NCI-H748 treated with DMSO at 0.1 percent for 48 hours (cell line): Measurements from ENCODE around the gene FTO.

ENCODE experiments used
- DNase-seq: peaks from one replicate; lab custom pipeline; 2025; lab: John Stamatoyannopoulos, UW

Gene FTO

DNA sequence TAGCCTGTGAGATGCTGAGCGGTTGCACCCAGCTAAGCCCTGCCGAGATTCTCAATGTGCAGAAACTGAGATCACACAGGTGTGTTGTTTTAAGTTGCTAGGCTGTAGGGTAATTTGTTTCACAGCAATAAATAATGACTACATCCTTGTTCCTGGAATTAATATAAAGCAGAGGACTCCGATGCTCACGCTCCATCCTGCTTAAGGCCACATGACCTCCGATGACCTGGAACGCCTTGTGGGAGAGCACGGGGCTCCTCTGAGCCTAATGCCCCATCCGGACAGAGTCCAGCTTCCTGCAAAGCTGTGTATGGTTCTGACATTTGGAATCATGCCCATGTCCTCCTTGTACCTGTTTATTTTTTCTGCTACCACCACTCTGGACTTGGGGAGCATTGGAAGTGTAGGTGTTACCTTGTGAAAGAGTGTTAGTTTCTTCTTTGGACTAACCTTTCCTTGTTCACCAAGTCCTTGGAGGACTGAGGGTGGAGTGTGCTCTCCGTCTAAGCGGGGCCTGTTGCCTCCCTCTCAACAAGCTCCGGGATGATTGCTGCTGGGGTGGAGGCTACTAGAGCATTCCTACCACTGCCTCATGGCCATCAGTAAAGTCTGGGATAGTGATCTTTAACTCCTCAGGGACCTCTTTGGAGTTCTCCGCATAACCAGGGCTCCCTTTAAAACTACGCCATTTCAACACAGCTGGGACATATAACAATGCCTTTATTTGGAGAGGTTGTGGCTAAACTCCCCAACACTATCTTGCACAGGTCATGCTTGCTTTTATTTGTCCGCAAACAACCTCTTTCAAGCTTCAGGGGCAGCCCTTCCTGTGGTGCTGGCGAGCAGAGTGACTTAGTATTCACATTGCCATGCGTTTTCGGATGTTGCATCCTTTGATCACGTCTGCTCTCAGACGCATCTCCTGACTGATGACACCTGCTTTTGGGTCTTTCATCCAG is 457.3 kb downstream of the FTO start:
- no peak for DNase-seq

DNA sequence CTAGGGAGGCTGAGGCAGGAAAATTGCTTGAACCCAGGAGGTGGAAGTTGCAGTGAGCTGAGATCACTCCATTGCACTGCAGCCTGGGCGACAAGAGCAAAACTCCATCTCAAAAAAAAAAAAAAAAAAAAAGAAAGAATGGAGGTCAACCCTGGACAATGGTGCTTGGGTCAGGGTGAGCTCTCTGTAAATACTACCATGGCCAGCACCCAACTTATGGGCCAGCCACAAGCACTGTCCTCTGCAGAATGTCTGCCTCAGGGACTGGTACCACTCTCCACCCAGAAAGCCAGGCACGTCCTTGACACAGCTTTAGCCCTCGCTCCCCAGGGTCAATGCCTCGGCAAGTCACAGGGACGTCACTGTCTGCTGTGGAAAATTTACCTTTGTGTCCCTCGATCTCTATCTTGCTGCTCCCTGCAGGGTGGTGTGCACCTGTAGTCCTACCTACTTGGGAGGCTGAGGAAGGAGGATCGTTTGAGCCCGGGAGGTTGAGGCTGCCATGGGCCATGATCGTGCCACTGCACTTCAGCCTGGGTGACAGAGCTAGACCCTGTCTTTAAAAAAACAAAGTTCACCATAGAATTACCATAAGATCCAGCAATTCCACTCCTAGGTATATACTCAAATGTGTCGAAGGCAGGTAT is 459.4 kb downstream of the FTO start:
- no peak for DNase-seq

DNA sequence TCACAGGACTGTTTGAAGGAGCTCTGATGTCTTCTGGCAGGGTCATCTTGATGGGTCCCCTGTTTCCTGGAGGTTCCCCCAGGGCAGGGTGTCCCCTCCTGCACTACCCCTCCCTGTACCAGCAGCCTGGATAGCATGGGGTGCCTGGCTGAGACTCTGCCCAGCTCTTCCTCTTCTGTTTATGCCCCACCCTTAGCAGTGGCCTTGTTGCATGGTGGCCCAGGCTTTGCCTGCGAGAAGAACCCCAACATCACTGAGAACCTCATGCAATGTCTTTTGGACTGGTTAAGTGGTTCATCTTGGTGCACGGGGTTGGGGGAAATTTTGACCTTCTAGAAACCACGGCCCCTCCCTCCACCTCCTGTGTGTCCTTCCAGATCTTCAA is 460.8 kb downstream of the FTO start:
- no peak for DNase-seq

DNA sequence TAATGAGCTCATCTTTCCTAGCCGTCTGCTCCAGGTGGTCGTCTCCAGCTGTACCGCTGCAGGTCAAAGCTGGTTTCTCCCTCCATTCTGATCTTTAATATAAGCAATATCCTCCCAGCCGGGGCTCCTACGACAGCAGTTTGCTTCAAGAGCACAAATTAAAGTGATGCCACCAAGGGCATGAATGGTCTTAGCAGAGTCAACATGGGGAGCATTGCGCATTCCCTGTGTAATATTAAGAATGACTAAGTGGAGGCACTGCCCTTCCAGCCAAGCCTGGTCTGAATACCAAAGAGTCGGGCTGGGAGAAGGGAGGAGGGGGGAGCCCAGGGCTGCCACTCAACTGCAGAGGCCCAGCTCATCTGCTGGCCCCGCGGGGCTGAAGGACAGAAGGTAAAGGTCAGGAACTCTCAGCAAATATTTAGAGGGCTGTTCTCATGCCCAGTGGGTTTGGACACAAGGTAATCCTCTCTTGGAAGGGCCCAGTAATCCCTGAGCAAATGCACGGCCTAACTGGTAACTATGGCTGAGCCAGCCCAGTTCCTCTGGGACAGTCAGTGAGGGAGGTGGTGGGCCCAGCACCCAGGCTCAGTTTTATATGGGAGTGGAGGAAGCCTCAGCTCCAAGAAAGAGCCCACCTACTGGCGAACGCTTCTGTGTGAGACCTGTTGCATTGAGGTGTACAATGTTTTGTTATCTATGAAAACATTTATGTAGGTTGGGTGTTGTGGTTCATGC is 461.4 kb downstream of the FTO start:
- no peak for DNase-seq

DNA sequence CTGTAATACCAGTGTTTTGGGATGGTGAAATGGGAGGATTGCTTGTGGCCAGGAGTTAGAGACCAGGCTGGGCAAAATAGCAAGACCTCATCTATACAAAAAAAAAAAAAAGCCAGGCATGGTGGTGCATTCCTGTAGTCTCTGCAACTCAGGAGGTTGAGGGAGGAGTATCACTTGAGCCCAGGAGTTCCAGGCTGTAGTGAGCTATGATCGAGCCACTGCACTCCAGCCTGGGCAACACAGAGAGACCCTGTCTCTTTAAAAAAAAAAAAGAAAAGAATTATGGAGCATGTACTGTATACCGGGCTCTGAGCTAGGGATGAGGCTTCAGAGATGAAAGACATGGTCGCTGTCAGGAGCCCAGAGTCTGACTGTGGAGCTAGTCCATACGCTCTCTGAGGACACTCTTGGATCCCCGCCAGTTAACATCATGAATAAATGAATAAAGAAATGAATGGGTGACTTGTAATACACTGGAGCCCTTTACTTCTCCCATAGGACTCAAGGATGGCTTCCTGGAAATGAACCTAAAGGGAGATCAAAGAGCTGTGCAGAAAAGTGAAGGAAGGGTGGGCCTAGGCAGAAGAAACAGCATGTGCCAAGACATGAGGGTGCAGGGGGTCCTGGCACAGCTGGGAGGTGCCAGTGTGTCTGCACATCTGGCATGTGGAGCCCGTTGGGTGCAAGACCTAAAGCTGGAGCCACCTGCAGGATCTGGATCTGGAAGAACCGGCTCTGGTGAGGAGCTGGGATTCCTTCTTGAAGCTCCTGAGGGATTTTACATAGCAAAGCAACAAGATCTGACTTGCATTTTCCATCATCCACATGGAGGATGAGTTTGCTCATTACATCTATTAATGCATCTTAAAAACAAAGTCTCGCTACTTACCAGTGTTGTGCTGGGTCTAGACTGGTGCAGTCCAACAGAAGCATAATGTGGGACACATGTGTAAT is 462.2 kb downstream of the FTO start:
- DNase-seq: no peak

DNA sequence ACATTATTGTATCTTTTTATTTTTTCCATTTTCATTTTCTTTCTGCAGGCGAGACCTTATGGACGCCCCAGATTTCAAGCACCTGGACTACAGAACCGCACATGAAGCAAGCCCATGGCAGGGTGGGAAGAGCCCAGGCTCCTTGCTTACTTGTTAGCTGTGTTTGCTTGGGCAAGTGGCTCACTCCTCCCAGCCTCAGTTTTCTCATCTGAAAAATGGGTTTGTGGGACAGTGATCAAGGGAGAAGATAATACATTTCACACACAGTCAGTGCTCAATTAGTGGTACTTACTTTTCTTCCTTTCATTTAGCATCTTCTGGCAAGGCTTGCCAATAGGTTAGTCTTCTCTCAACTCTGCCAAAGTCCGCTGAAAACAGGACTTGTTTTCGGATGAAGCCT is 465.2 kb downstream of the FTO start:
- no peak for DNase-seq

DNA sequence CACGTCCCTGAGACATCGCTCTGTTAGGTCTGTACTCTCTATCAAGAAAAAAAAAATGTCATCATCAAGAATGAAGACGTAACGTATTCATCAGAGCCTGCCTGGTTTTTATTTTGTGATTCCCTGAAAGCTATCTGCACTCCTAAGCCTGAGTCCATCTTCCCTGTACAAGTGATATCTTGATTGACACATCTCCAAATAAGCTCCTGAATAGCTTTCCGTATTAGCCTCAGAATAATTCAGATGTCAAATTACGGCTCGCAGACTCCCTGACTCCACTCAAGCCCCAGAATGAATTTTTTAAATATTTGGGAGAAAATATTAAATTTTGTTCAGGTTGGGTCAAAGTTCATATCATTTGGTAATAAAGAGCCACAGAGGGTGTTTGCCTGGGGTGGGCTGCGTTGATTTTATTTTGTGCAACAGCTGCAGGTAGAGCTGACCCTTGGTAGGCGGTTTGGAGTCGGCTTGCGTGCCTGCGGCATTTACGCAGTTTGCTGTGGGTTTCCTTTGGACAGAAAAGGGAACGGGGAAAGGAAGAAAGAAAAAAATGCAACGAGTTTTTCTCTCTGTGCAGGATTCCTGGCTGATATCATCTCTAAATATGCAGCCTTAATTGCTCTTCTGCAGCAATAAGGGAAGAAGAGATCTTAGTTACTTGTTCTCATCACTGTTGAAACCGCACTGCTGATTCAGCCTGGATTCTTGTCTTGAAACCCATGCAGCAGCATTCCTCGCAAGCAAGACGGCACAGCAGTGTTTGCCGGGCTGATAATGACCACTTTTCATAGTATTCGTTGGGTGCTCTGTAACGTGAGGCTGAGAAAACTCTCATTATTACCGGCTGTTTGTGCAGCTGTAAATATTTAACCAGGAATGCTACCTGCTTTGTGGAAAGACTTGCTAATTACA is 467.9 kb downstream of the FTO start:
- peak; percentile 87 for DNase-seq

DNA sequence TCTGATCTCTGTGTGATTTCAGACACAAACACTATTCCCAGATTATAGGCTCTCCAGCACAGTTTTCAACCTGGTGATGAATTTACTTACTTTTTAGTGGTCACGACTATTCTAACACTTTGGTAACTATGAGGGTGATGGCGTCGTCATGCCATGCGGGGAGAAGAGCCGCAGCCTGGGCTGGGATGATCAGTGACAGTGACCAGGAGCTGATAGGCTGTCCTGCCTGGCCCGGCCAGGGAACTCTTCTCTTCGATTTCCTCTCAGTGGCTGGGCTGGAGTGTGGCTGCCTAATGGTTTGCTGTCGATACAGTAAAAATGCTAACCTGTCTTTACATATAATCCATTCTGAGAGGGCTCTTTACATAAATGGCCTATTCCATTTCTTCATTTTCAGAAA is 469.5 kb downstream of the FTO start:
- no peak for DNase-seq

DNA sequence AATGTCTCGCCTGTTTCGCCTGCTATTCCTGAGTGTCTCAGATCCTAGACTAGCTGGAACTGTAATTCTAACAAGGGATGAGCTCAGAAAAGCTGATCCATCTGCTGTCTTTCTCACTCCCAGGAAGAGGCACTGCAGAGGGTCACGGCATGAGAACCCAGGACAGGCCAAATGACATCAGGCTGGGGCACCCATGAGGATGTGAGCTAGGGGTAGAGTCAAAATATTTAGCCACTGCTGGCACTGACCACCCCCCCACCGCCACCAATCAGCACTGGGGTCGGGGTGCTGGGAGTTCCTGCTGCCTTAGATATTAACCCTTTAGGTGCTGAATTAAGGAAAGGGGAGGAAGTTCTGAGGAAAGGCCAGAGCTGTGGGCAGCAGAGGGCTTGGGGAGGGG is 470.2 kb downstream of the FTO start:
- no peak for DNase-seq

DNA sequence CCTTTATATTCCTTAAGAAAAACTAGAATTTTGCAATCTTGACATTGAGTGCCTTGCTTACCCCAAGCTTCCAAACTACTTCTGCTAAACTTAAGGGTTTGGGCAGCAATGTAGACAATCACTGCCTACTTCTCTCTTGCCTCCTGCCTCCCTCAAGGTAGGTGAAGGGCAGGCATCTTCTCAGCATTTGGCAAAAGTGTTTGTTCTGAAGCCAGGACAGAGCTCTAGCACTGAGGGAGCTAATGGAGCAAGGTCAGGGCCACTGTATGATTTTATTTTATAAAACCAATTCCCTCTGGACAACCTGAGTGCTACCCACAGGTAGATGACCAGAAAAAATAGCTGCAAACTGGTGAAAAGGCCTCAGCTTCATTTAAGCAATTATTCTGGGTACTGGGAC is 470.8 kb downstream of the FTO start:
- DNase-seq: no peak

DNA sequence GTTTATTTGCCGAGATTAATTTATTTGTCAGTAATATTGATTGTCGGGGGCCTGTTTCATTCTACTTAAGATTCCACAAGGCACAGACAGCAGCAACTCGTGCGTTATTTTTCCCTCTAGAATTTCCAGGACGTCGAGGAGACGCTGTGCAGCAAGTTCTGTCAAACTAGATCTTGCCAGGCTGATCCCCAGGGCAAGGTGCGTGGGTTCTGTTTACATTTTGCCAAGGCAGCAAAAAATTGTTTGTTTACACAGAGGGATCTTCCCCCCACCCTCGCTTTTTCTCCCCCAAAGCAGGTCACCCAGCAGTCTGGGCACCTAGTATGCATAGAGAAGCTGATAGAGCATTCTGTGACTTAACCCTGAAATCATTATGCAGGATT is 471.2 kb downstream of the FTO start:
- no peak for DNase-seq

DNA sequence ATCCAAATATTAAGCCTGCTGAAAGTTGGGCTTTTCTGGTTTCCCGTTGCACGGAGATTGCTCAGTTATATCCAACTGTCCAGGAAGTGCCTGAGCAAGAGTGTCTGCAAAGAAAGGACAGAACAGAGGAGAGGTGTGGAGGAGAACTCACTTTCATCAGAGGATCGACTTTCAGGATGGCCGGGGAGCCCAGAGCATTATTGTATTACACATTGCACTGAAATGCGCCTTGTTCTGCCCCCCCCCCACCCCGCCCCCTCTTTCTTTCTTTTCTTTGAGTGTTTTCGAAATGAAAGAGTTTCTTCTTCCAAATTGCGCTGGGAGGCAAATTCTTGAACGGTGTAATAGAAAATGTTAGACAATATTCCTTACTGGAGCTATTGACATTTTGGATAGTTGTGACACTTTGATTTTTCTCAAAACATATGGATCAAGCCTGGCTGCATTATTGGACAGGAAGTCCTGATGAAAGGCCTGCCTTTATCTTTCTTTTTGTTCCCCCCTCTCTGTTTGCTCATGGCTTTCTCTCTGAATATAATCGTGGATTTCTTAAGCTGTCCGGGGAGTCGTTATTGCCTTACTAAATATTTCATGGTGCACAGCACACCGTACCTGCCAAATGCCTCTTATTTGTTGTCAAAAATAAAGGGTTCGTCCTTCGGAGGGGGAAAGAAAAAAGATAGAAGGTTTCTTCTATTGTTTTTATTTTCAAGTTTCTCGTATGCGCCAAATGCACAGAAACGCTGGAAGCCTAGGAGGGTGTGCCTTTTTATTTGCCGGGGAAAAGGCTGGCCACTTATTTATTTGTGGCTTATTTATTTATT is 471.8 kb downstream of the FTO start:
- no peak for DNase-seq

DNA sequence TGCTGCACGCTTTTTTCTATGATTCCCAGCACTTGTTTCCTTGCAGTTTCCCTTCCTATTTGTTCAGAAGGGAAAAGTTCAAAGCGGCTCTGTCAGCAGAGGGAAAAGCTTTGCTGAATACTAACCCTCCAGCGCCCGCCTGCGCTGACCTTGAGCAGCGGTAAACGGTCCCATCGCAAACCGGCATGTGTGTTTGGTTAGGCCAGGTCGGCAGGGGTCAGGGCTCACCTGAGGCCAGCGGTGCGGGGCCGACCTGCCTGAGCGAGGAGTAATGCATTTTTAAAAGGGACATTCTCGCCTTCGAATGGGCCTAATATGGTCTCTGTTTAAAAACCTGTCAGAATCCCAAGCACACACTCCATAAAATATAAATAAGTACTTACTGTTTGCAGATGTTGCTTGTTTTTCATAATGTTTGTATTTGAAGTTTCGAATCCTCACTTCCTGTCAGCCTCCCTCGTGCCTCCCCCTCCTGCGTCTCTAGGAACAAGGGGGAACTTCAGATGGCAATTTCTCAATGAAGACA is 472.5 kb downstream of the FTO start:
- DNase-seq: peak; percentile 3

DNA sequence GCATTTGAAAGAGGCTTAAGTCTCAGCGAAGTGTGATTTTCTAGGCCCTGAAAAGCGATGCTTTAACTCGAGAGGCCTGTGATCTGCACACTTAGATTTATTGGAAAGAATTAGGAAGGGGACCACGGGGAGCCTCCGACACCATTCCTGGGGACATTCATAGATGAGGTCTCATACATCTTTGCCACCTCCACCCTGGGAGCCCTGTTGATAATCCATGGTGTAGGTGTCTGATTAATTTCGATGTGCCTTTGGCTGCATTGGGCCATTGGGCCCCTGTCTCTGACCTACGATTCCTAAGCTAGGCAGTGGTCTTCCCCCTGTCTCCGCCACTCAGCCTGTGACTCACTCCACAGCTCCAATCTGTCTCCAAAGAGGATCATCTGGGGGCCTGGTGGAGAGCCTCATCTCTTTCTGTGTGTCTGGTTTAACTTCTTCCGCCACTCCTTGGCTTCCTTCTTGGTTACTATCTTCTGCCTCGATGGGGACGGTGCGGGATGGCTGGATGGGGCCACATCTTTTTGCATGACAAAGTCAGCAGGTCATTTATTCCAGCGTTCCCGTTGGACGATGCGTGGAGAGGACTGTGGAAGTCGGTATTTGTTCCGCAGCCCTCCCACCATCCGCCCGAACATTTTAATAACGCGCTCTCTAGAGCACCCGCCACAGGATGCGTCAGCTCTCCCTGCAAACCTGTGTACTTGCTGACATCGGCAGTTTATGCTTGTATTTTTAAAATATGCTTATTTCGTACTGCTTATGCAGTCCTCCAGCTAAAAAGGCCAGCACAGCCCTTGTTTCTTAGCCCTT is 473.3 kb downstream of the FTO start:
- no peak for DNase-seq

DNA sequence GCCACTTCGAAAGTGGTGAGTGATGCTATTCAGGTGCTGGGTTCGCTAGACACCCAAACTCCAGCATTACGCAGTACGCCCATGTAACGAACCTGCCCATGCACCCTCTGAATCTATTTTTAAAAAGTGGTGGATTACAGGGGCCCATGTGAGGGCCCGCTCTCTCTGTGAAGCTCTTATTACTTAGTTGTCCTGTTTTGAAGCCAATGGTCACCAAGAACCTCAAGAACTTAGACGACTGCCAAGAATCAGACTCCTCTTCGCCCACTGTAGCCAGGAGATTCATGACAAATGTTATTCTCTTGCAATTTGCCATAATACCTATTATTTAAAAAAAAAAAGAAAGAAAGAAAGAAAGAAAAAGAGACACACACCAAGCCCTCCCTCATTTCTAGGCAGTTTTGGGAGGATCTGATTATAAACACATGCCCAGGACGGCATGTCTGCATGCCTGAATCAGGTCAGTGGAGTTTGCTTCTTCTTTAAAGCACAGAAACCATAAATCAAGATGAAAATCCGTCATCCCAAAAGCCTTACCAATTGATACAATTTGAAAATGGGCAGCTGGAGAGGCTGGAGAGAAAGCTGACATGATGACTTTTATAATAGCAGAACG is 474.0 kb downstream of the FTO start:
- DNase-seq: no peak

DNA sequence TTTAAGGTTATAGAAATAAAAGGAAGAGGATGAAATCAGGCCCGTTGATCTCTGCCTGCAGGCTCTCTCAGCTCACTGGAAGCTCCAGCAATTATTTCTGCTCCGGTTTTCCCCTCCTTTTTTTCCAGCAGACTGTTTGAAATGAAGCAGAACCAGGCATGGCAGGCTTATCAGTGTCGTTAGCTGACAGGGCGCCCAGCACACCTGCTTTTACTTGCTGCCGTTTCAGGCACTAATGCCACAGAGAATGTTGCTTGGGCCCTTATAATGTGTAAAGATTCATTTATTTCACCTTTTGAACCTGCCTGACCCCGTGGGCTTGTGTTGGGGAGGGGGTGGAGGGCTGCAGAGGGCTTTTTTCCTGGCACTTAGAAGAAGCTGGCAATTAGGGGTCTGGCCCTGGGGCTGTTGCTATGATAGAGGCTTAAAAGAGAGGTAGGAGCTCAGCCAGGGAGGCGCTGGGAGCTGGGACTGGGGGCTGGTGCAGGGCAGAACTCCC is 474.6 kb downstream of the FTO start:
- no peak for DNase-seq

DNA sequence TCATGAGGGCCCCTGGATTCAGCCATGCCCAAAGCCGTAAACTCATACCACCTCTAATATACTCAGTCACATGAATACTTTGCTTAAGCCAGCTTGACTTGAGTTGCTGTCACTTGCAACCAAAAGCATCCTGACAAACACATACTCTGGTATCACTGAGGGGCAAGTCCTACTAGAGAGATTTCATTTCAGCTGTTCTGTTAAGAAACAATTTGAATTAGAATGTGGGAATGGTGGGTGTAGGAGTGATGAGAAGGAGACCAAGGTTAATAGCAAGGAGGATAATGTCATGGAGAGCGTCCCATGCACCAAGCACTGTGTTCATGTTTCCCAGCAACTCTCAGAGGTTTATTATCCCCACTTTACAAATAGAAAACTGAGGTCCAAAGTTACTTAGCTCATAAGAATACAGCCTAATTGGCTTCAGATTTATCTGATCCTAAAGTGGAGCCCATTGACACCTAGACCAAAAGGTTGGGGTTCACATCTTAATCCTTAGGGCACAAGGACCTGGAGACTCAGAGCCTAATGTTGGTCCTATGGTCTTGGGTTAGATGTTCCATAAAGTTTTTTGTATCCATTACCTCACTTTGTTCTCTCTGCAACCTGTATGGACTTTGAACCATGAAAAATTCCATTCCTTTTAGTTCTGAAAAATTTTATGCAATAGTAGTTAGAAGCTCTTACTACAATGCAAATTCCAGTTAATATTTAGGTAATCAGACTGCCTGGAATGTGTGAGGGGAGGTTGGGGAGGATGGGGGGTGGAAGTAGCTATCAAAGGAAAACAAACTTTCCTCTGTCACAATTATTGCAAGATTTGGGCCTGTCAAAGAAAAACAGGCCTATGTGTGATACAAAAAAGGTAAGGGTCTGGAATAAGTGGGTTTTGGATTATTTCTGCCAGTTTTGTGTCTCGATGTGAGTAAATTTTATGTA is 476.7 kb downstream of the FTO start:
- no peak for DNase-seq
